Measurements from ENCODE around the gene ZNF100. TPM values are rescaled to one million over a fixed set of nuclear protein-coding genes. Genes with fewer than 3 reads are reported as not detected.
"Not testable (repeated sequence)": the region's sequence is repeated elsewhere in the genome, so short reads cannot be mapped to it uniquely, and the experiment has no call there.

ZNF100 gene
- 10 to 100 TPM in 6 of 7 donors, 1 to 10 TPM in 1; 7.1 to 36.0 (median 20.4) TPM for total RNA-seq
- polyA plus RNA-seq: 1 to 10 TPM; 2.4 to 3.4 (median 2.7) TPM
- long read RNA-seq, donor 1: 0 reads
- long read RNA-seq, donor 2, full-length matches to known transcripts: 3 of 3 reads
- long read RNA-seq, donor 2, partial matches to known transcripts: 0 of 3 reads
- long read RNA-seq, donor 2, other reads (novel, unspliced or antisense): 0 of 3 reads

DNA sequence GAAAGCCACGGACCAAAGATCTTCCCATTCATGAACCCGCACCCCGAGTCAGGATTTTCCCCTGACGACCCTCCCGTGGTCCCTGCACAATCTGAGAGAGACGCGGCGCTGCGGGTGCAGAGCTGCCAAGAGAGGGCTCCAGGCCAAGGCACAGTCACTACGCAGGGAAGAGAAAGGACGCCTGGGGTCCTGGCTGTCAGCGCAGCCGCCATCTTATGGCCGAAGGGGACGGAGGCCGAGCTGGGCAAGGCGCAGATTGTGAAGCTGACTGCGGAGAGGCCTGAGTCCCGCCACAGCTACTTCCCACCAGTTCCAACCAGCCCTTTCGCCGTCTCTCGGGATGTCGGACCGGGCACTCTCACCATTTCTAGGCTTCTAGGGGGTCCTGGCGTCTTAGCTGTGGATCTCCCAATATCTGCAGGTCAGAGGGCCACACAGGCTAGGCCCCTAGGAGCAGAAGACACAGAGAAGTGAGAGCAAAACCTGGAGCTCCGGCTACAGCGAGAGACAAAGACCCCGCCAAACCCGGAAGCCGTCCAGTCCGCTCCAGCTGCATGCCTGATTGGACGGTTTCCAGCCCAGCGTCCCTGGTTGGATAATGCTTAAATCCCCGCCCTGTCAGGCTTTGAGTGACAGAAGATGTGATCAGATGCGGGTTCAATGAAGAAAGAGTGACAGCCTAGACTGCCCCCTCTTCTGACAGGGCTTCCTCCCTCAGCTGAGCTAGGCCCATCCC lies at the start of gene ZNF100:
Gene ZNF100, minus strand, starts transcription at position 515 of the 736 bp plus-strand sequence. Its CDS starts 150 bp downstream, at position 365.
- peak within 1 kb of the TSS; percentile 71 to 93 (median 90) for H3K27ac ChIP-seq
- intact Hi-C loops (cut with DNase I; ENCODE audit: low total_unique reads): no loop called here
- H3K27me3 ChIP-seq (replicated peaks in 1 of 7): no peaks in the 10 kb centered on the region
- WGBS, 5 donors: 0 to 1% (median 0%) methylated on average over 27 to 35 of the region's 35 CpGs
- peak in 1 of 3 donors; percentile 48 for TF ChIP-seq POLR2A (IDR thresholded peaks at IDR 0.05)
- peak; percentile 78 to 88 (median 87) for TF ChIP-seq POLR2AphosphoS5 (IDR thresholded peaks at IDR 0.05)
- TF ChIP-seq, protein P1, sequence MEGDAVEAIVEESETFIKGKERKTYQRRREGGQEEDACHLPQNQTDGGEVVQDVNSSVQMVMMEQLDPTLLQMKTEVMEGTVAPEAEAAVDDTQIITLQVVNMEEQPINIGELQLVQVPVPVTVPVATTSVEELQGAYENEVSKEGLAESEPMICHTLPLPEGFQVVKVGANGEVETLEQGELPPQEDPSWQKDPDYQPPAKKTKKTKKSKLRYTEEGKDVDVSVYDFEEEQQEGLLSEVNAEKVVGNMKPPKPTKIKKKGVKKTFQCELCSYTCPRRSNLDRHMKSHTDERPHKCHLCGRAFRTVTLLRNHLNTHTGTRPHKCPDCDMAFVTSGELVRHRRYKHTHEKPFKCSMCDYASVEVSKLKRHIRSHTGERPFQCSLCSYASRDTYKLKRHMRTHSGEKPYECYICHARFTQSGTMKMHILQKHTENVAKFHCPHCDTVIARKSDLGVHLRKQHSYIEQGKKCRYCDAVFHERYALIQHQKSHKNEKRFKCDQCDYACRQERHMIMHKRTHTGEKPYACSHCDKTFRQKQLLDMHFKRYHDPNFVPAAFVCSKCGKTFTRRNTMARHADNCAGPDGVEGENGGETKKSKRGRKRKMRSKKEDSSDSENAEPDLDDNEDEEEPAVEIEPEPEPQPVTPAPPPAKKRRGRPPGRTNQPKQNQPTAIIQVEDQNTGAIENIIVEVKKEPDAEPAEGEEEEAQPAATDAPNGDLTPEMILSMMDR (IDR thresholded peaks at IDR 0.05 in 8 of 11, conservative IDR thresholded peaks at IDR 0.05 in 3 of 11): no peak
- DNase-seq: peak; percentile 94
- peaks cover 0 to 29% (median 20%) of the 10 kb centered on the region in 6 donors for H3K4me1 ChIP-seq
- H3K9me3 ChIP-seq: no peaks in the 10 kb centered on the region
- peaks cover 0 to 34% (median 22%) of the 10 kb centered on the region in 6 donors for H3K36me3 ChIP-seq
- H3K4me3 ChIP-seq: peak within 1 kb of the TSS; percentile 62 to 94 (median 79)

DNA sequence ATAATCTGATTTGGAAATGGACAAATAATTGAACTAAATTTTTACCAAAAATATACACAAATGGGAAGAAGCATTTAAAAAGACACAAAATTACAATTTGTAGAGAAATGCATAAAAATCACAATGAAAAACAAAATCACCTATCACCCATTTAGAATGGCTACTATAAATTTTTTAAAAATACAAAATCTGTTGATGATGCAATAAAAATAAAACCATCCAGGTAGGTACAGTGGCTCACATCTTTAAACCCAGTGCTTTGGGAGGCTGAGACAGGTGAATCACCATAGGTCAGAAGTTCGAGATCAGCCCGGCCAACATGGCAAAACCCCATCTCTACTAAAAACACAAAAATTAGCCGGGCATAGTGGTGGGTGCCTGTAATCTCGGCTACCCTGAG lies 45.1 kb upstream of the ZNF100 start:
- TF ChIP-seq POLR2A (IDR thresholded peaks at IDR 0.05) (no peak), POLR2AphosphoS5 (IDR thresholded peaks at IDR 0.05) (no peak)
- TF ChIP-seq, protein P1 (IDR thresholded peaks at IDR 0.05 in 8 of 11, conservative IDR thresholded peaks at IDR 0.05 in 3 of 11): no peak
- Histone ChIP-seq H3K36me3 (peaks cover 27 to 100% (median 92%) of the 10 kb centered on the region in 6 donors), H3K27me3 (replicated peaks in 1 of 7) (no peaks in the 10 kb centered on the region), H3K4me1 (no peaks in the 10 kb centered on the region), H3K4me3 (no peak overlapping the region), H3K27ac (no peak overlapping the region), H3K9me3 (peaks cover 18 to 100% (median 100%) of the 10 kb centered on the region in 8 donors)
- 93 to 98% (median 97%) methylated on average over 4 of the region's 4 CpGs for WGBS, 5 donors
- intact Hi-C loops (cut with DNase I; ENCODE audit: low total_unique reads): no loop called here
- DNase-seq: no peak

DNA sequence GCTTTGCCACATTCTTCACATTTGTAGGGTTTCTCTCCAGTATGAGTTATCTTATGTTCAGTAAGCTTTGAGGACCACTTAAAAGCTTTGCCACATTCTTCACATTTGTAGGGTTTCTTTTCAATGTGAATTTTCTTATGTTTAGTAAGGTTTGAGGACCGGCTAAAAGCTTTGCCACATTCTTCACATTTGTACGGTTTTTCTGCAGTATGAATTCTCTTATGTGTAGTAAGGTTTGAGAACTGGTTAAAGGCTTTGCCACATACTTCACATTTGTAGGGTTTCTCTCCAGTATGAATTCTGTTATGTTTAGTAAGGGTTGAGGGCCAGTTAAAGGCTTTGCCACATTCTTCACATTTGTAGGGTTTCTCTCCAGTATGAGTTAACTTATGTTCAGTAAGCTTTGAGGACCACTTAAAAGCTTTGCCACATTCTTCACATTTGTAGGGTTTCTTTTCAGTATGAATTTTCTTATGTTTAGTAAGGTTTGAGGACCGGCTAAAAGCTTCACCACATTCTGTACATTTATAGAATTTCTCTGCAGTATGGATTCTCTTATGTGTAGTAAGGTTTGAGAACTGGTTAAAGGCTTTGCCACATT lies 41.1 kb upstream of the ZNF100 start:
- H3K9me3 ChIP-seq: peaks cover 50 to 100% (median 100%) of the 10 kb centered on the region in 8 donors
- H3K4me1 ChIP-seq; H3K27me3 ChIP-seq (replicated peaks in 1 of 7); intact Hi-C loops (cut with DNase I; ENCODE audit: low total_unique reads); H3K4me3 ChIP-seq; DNase-seq; H3K27ac ChIP-seq: not testable (repeated sequence)
- H3K36me3 ChIP-seq: peaks cover 20 to 60% (median 53%) of the 10 kb centered on the region in 6 donors
- WGBS, 5 donors: 87 to 99% (median 98%) methylated on average over 3 of the region's 3 CpGs

DNA sequence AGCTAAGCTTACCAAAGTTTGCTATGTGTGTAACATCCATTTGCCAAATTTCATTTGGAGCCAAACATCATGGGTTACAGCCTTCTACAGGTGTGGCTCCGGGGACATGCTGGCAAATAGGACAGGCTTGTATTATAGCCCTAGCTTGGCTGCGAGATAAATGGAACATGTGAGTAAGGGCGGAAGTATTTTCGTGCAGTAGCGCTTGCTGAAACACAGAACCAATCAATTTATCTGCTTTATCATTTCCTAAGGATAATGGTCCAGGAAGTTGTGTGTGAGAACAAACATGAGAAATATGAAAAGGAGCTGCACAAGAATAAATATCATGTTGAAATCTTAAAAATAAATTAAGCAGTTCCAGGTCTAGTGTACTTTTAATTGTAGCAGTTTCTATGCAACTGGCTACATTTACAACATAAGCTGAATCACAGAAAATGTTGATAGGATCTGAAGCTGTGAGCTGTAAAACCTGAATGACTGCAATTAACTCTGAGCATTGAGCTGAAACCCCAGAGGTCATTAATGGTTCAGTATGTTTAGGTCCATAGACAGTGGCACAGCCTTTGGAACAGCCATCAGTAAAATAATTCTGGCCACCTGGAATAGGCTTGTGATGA lies 22.2 kb upstream of the ZNF100 start:
- TF ChIP-seq, protein P1 (IDR thresholded peaks at IDR 0.05 in 8 of 11, conservative IDR thresholded peaks at IDR 0.05 in 3 of 11): no peak
- TF ChIP-seq POLR2AphosphoS5 (IDR thresholded peaks at IDR 0.05): no peak
- no peak for TF ChIP-seq POLR2A (IDR thresholded peaks at IDR 0.05)
- intact Hi-C loops (cut with DNase I; ENCODE audit: low total_unique reads): no loop called here
- peaks cover 0 to 84% (median 21%) of the 10 kb centered on the region in 8 donors for H3K9me3 ChIP-seq
- H3K4me3 ChIP-seq: no peak overlapping the region
- no peak overlapping the region for H3K27ac ChIP-seq
- H3K4me1 ChIP-seq: no peaks in the 10 kb centered on the region
- no peaks in the 10 kb centered on the region for H3K36me3 ChIP-seq
- WGBS, 5 donors: 69 to 91% (median 79%) methylated on average over 5 of the region's 5 CpGs
- no peak for DNase-seq
- no peaks in the 10 kb centered on the region for H3K27me3 ChIP-seq (replicated peaks in 1 of 7)

Data from spleen (tissue), 13 donors.